SH-SY5Y (cell line): ENCODE data around the gene CYP27C1.

Experiments used
- GATA2 ChIP-seq: IDR thresholded peaks from 2 replicates; pipeline ENCODE4 v1.6.1; 2011; ENCODE audit warnings: mild to moderate bottlenecking, low read depth, low read length
- GATA3 ChIP-seq: IDR thresholded peaks from 2 replicates; pipeline ENCODE4 v1.6.1; 2011; ENCODE audit warnings: low read depth, mild to moderate bottlenecking, low read length, moderate library complexity

- TF ChIP-seq GATA2 (no peak), GATA3 (no peak)
Measured at GRCh38 chr2:127201452-127201851, 18.6 kb downstream of the CYP27C1 start.
